ENCODE results near the gene DENND4A.

Gene DENND4A

DNA sequence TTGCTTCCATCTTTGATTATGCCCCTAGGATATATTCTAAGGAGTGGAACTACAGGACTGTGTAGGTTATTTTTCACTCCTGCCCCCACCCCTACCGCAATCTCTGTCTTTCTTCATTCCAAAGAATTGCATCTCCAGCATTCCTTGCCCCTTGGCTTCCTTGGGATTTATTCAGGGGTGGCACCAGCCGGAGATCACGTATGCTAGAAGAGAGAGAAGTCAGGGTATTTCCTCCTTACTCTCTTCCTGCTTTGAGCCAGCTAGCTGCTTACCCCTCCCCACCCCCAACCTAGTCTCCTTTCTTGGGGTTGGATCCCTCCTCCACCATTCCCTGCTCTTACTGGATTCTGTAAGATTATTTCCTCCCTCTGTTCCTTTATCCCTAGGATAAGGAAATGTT, 35.0 kb upstream of the DENND4A start:
- ATAC-seq (ENCODE audit: insufficient read depth, low read depth), result no peak
- H3K9ac ChIP-seq (ENCODE audit: low read depth, low read length), result no peak overlapping the region
- no peaks in the 10 kb centered on the region for H3K9me3 ChIP-seq (ENCODE audit: insufficient read depth, low read length, severe bottlenecking)
- no peaks in the 10 kb centered on the region for H3K79me2 ChIP-seq (ENCODE audit: insufficient read depth, low read length)
- H3K4me3 ChIP-seq (ENCODE audit: low read depth in 1 of 2, low read length in 2 of 2), result no peak overlapping the region
- no peaks in the 10 kb centered on the region for H3K27me3 ChIP-seq (ENCODE audit: insufficient read depth, low read length, poor library complexity)
- no peak overlapping the region for H3K4me2 ChIP-seq (ENCODE audit: insufficient read depth, low read length)
- DNase-seq, result no peak
- no peak for TF ChIP-seq EZH2 (IDR thresholded peaks at IDR 0.05; ENCODE audit: borderline replicate concordance, low read depth, low read length, severe bottlenecking)
- no peak overlapping the region for H3K27ac ChIP-seq (ENCODE audit: low read length)
- H4K20me1 ChIP-seq (ENCODE audit: insufficient read depth, low read length), result no peaks in the 10 kb centered on the region
- H3K36me3 ChIP-seq (ENCODE audit: insufficient read depth, low read length), result no peaks in the 10 kb centered on the region
- H3K4me1 ChIP-seq (ENCODE audit: insufficient read depth, low read length), result peaks cover 8% of the 10 kb centered on the region
- no peak overlapping the region for H2AFZ ChIP-seq (ENCODE audit: low read depth, low read length)

DNA sequence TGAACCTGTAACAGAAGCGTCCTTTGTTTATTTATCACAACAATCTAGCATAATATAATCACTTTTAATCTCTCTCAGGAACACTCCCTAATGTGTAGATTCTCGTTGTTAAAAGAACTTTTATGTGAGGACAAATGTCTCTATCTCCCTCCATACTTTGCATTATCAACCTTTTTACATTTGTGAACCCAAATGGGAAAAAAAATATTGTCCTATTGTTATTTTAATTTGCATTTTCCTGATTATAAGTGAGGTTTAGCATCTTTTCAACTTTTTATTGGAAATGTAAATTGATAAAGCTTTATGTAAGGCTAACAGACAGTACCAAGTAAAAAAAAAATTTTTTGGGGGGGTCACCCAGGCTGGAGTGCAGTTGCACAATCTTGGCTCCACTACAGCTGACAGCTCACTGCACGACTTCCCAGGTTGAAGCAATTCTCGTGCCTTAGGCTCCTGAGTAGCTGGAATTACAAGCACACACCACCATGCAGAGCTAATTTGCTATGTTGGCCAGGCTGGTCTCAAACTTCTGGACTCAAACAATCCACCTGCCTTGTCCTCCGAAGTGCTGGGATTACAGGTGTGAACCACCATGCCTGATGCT, 33.0 kb upstream of the DENND4A start:
- H3K27me3 ChIP-seq (ENCODE audit: insufficient read depth, low read length, poor library complexity), result no peaks in the 10 kb centered on the region
- H4K20me1 ChIP-seq (ENCODE audit: insufficient read depth, low read length), result no peaks in the 10 kb centered on the region
- no peak overlapping the region for H2AFZ ChIP-seq (ENCODE audit: low read depth, low read length)
- DNase-seq (no peak), ATAC-seq (ENCODE audit: insufficient read depth, low read depth) (no peak)
- H3K4me3 ChIP-seq (ENCODE audit: low read depth in 1 of 2, low read length in 2 of 2), result no peak overlapping the region
- H3K4me1 ChIP-seq (ENCODE audit: insufficient read depth, low read length), result no peaks in the 10 kb centered on the region
- H3K27ac ChIP-seq (ENCODE audit: low read length), result no peak overlapping the region
- H3K79me2 ChIP-seq (ENCODE audit: insufficient read depth, low read length), result no peaks in the 10 kb centered on the region
- no peaks in the 10 kb centered on the region for H3K9me3 ChIP-seq (ENCODE audit: insufficient read depth, low read length, severe bottlenecking)
- H3K4me2 ChIP-seq (ENCODE audit: insufficient read depth, low read length), result no peak overlapping the region
- H3K36me3 ChIP-seq (ENCODE audit: insufficient read depth, low read length), result no peaks in the 10 kb centered on the region
- no peak for TF ChIP-seq CTCF (IDR thresholded peaks at IDR 0.05; ENCODE audit: borderline replicate concordance, extremely low read depth, low read length, poor library complexity, severe bottlenecking)
- H3K9ac ChIP-seq (ENCODE audit: low read depth, low read length), result no peak overlapping the region

DNA sequence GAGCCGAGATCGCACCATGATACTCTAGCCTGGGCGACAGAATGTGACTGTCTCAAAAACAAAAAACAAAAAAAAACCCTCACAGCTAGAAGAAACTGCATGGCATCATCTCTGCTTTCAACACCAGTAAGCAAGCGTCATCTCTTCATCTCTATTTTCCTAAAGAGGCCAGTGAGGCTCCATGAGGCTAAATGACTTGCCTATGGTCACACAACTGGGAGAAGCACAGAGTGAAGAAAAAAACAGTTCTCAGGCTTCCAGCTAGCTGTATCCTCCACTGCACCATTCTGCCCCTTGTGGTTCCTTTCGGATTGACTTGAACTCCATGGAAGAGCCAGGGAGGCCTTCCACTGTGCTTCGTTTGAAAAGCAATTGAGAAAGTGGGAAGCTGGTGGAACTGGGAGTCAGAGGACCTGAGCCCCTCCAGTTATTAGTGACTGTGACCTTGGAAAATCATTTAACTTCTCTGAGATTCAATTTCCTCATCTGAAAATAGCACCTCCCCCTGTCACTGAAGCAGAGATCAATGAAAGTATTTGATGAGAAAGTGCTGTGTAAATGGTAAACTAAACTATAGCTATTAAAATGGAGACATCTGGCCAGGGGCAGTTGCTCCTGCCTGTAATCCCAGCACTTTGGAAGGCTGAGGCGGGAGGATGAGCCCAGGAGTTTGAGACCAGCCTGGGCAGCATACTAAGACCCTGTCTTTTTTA, 32.1 kb upstream of the DENND4A start:
- Histone ChIP-seq H3K9ac (ENCODE audit: low read depth, low read length) (no peak overlapping the region), H3K9me3 (ENCODE audit: insufficient read depth, low read length, severe bottlenecking) (no peaks in the 10 kb centered on the region), H3K27me3 (ENCODE audit: insufficient read depth, low read length, poor library complexity) (no peaks in the 10 kb centered on the region), H3K4me3 (ENCODE audit: low read depth in 1 of 2, low read length in 2 of 2) (no peak overlapping the region), H4K20me1 (ENCODE audit: insufficient read depth, low read length) (no peaks in the 10 kb centered on the region), H3K27ac (ENCODE audit: low read length) (no peak overlapping the region), H3K36me3 (ENCODE audit: insufficient read depth, low read length) (no peaks in the 10 kb centered on the region), H2AFZ (ENCODE audit: low read depth, low read length) (no peak overlapping the region), H3K4me2 (ENCODE audit: insufficient read depth, low read length) (no peak overlapping the region), H3K4me1 (ENCODE audit: insufficient read depth, low read length) (no peaks in the 10 kb centered on the region), H3K79me2 (ENCODE audit: insufficient read depth, low read length) (no peaks in the 10 kb centered on the region)
- peak; percentile 48; the same call in 1 of the 3 replicates for ATAC-seq (ENCODE audit: insufficient read depth, low read depth)
- TF ChIP-seq EZH2 (IDR thresholded peaks at IDR 0.05; ENCODE audit: borderline replicate concordance, low read depth, low read length, severe bottlenecking), result no peak
- peak; percentile 49 for TF ChIP-seq CTCF (IDR thresholded peaks at IDR 0.05; ENCODE audit: borderline replicate concordance, extremely low read depth, low read length, poor library complexity, severe bottlenecking)
- DNase-seq, result peak; percentile 14

DNA sequence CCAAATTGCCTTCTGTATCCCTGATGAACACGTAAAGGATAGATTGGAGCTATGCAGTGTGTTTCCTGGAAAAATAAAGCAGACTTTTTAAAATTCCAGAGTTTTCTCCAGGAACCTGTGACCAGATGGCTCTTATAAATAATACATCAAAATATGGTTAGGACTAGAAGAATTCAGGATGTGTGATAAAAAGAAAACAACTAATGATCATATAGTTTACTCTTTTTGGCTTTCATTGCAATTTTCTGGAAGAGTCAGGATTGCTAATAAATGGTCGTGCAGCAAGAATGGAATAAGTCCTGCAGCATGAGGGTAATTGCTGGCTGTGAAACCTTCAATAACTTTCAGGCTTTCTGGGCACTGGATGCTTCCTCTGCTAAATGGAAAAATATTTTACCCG, 30.2 kb upstream of the DENND4A start:
- no peak for TF ChIP-seq EZH2 (IDR thresholded peaks at IDR 0.05; ENCODE audit: borderline replicate concordance, low read depth, low read length, severe bottlenecking)
- TF ChIP-seq CTCF (IDR thresholded peaks at IDR 0.05; ENCODE audit: borderline replicate concordance, extremely low read depth, low read length, poor library complexity, severe bottlenecking), result no peak
- H3K4me2 ChIP-seq (ENCODE audit: insufficient read depth, low read length), result no peak overlapping the region
- H3K36me3 ChIP-seq (ENCODE audit: insufficient read depth, low read length), result no peaks in the 10 kb centered on the region
- H3K9ac ChIP-seq (ENCODE audit: low read depth, low read length), result no peak overlapping the region
- no peak overlapping the region for H3K4me3 ChIP-seq (ENCODE audit: low read depth in 1 of 2, low read length in 2 of 2)
- H4K20me1 ChIP-seq (ENCODE audit: insufficient read depth, low read length), result no peaks in the 10 kb centered on the region
- no peaks in the 10 kb centered on the region for H3K4me1 ChIP-seq (ENCODE audit: insufficient read depth, low read length)
- H2AFZ ChIP-seq (ENCODE audit: low read depth, low read length), result no peak overlapping the region
- ATAC-seq (ENCODE audit: insufficient read depth, low read depth) (no peak), DNase-seq (no peak)
- H3K27me3 ChIP-seq (ENCODE audit: insufficient read depth, low read length, poor library complexity), result no peaks in the 10 kb centered on the region
- no peaks in the 10 kb centered on the region for H3K79me2 ChIP-seq (ENCODE audit: insufficient read depth, low read length)
- no peak overlapping the region for H3K27ac ChIP-seq (ENCODE audit: low read length)
- H3K9me3 ChIP-seq (ENCODE audit: insufficient read depth, low read length, severe bottlenecking), result no peaks in the 10 kb centered on the region
